SK-N-MC (cell line): ENCODE measurements around the gene ARPP21.
"Not testable (repeated sequence)": the region's sequence is repeated elsewhere in the genome, so short reads cannot be mapped to it uniquely, and the experiment has no call there.

Source experiments
- DNase-seq: peaks from one replicate; pipeline ENCODE4 v3.0.0-alpha.2; 2011; ENCODE audit warnings: low read depth, low spot score
- H3K27ac ChIP-seq: fragments of 200-600 bp; sonication (generic); 2 replicates; pipeline ENCODE4 v1.5.1; 2016; ENCODE audit warnings: mixed run types
- H3K36me3 ChIP-seq: fragments of 200-600 bp; sonication (generic); 2 replicates; pipeline ENCODE4 v1.6.1; 2017; ENCODE audit warnings: antibody characterized with exemption, low read length, mixed read lengths; ENCODE audit not compliant: insufficient read depth
- H3K4me3 ChIP-seq: fragments of 200-600 bp; sonication (generic); 2 replicates; pipeline ENCODE4 v1.5.1; 2016
- H3K9ac ChIP-seq: fragments of 200-600 bp; sonication (generic); 2 replicates; pipeline ENCODE4 v1.8.0; 2017; ENCODE audit warnings: mixed run types, mixed read lengths; ENCODE audit not compliant: insufficient read length
- H3K9me3 ChIP-seq: fragments of 200-600 bp; sonication (generic); 2 replicates; pipeline ENCODE4 v1.6.1; 2017; ENCODE audit warnings: low read depth, mild to moderate bottlenecking, antibody characterized with exemption, low read length, moderate library complexity, mixed read lengths
- EZH2 ChIP-seq: fragments of 200-600 bp; sonication (generic); IDR thresholded peaks from one replicate; pipeline ENCODE4 v1.6.1; 2017; ENCODE audit warnings: antibody characterized with exemption
- FOXP2 ChIP-seq: optimal IDR thresholded peaks from 2 replicates; pipeline ENCODE3; 2011; ENCODE audit warnings: mild to moderate bottlenecking, moderate library complexity; ENCODE audit not compliant: insufficient read depth; ENCODE audit errors: extremely low read length, control extremely low read depth
- POLR2AphosphoS5 ChIP-seq: IDR thresholded peaks from 2 replicates; pipeline ENCODE4 v1.6.1; 2012; ENCODE audit warnings: mild to moderate bottlenecking, low read depth, low read length, borderline replicate concordance

The ARPP21 gene

DNA sequence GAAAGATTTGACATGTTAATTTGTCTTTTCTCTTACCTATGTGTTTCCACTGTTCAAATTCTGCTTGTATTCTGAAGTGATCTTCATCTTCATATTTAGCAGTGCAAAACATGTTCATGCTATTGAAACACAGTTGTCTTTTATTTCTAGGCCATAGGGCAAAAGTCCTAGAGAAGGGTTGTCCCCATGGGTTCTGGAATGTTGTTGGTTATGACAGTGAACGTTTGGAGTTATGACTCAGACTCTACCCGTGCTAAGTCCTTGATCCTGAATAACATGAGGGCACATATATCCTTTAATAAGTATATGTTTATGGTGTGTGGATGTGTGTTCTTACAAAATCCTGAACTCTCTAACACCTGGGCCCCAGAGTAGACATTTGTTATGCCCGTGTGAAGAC is 23.0 kb upstream of the ARPP21 start:
- H3K27ac ChIP-seq = no peak overlapping the region
- TF ChIP-seq EZH2 (no peak), POLR2AphosphoS5 (no peak)

DNA sequence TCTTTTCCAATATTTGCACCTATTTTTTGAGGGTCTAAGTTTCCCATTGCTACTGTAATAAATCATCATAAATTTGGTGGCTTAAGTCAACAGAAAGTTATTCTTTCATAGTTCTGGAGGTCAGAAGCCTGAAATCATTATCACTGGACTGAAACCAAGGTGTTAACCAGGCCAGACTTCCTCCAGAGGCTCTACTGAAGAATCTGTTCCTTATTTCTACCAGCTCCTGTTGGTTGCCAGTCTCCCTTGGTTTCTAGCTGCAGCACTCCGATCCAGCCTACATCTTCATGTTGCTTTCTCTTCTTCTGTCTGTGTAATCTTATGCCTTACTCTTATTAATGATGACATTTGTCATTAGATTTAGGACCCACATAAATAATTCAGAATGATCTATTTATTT is 22.0 kb upstream of the ARPP21 start:
- H3K9me3 ChIP-seq = no peaks in the 10 kb centered on the region
- DNase-seq = no peak
- no peak overlapping the region for H3K9ac ChIP-seq
- no peak overlapping the region for H3K27ac ChIP-seq
- TF ChIP-seq POLR2AphosphoS5 (no peak), EZH2 (no peak), FOXP2 (no peak)
- H3K36me3 ChIP-seq = no peaks in the 10 kb centered on the region
- H3K4me3 ChIP-seq = no peak overlapping the region

More for the DNA sequence above, 23.0 kb upstream of the ARPP21 start:
- Histone ChIP-seq H3K4me3 (no peak overlapping the region), H3K9me3 (no peaks in the 10 kb centered on the region), H3K36me3 (no peaks in the 10 kb centered on the region), H3K9ac (no peak overlapping the region)
- DNase-seq = no peak

GRCh38 chr3:35620238-35620637 is 19.1 kb upstream of the ARPP21 start:
- H3K27ac ChIP-seq = not testable (repeated sequence)

GRCh38 chr3:35624698-35625097 is 14.6 kb upstream of the ARPP21 start:
- Histone ChIP-seq H3K27ac (no peak overlapping the region), H3K4me3 (no peak overlapping the region), H3K36me3 (no peaks in the 10 kb centered on the region), H3K9ac (no peak overlapping the region), H3K9me3 (no peaks in the 10 kb centered on the region)
- no peak for TF ChIP-seq EZH2
- TF ChIP-seq POLR2AphosphoS5 = no peak
- DNase-seq = no peak

More at GRCh38 chr3:35620238-35620637, 19.1 kb upstream of the ARPP21 start:
- not testable (repeated sequence) for H3K36me3 ChIP-seq, DNase-seq, H3K4me3 ChIP-seq, H3K9ac ChIP-seq, H3K9me3 ChIP-seq

- Histone ChIP-seq H3K4me3 (no peak overlapping the region), H3K36me3 (no peaks in the 10 kb centered on the region), H3K9ac (no peak overlapping the region), H3K27ac (no peak overlapping the region), H3K9me3 (no peaks in the 10 kb centered on the region)
- no peak for TF ChIP-seq POLR2AphosphoS5
- TF ChIP-seq FOXP2 = no peak
- no peak for TF ChIP-seq EZH2
- no peak for DNase-seq
Measured at GRCh38 chr3:35633332-35634124, 5.8 kb upstream of the ARPP21 start.

DNA sequence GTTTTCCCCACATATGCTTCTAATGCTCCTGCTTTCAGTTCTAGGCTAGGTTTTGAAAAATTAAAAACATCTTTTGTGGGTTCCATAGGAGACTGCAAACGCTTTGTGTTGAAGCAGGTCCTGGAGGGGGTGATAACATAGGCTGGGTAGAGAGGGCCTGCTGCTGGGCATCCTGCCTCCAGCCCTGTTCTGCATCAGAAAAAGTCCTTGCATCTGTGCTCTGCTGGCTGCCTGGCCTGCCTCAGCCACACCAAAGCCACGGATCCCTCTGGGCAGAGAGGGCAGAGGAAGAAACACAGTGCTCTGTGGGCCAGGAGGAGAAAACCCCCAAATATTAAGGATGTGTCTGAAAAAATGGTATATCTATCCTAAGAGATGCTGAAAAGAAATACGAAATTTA is 3.9 kb upstream of the ARPP21 start:
- H3K27ac ChIP-seq = no peak overlapping the region
- H3K36me3 ChIP-seq = no peaks in the 10 kb centered on the region
- H3K4me3 ChIP-seq = no peak overlapping the region
- no peak overlapping the region for H3K9ac ChIP-seq
- DNase-seq = no peak
- no peaks in the 10 kb centered on the region for H3K9me3 ChIP-seq
- TF ChIP-seq POLR2AphosphoS5 (no peak), FOXP2 (no peak), EZH2 (no peak)

DNA sequence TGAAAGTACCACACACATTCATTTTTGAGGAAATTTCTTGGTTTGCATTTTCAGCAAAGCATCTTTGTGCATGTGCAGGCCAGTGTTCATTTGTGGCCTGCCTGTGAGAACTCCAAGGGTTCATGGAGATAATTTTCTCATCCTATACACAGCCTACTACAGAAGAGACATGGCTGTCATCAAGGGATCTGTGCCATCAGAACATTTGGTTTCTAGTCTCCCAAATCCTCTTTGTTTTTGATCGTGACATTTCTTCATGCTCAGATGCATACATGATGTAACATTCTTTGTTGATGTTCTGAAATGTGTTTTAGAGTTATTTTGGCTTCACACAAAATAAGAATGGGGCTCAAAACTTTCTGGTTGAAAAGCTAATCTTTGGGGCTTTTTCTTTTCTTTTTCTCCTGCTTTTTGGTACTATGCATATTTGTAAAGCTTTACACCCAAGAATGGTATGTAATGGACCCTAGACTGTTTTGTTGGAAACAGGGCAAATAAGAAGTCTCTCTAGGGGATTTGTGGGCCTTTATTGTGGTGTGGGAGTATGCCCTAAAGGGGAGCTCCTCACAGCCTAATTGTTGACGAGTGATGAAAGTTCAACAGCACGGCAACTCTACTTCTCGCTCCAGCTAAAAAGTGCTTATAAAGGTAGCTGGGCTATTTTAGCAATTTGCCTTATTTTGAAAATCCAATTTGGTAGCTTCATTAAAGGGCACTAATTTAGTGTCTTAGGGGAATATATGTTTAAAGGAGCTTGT is 3.2 kb upstream of the ARPP21 start:
- TF ChIP-seq POLR2AphosphoS5 (no peak), FOXP2 (no peak), EZH2 (no peak)
- H3K9ac ChIP-seq = no peak overlapping the region
- no peak overlapping the region for H3K27ac ChIP-seq
- no peak overlapping the region for H3K4me3 ChIP-seq
- DNase-seq = no peak
- no peaks in the 10 kb centered on the region for H3K36me3 ChIP-seq
- H3K9me3 ChIP-seq = no peaks in the 10 kb centered on the region

GRCh38 chr3:35638251-35638979 is 910 bp upstream of the ARPP21 start:
- TF ChIP-seq FOXP2 = no peak
- TF ChIP-seq POLR2AphosphoS5 = no peak
- no peak for TF ChIP-seq EZH2
- DNase-seq = no peak
- Histone ChIP-seq H3K27ac (no peak overlapping the region), H3K4me3 (no peak overlapping the region), H3K9ac (no peak overlapping the region), H3K36me3 (no peaks in the 10 kb centered on the region), H3K9me3 (no peaks in the 10 kb centered on the region)

DNA sequence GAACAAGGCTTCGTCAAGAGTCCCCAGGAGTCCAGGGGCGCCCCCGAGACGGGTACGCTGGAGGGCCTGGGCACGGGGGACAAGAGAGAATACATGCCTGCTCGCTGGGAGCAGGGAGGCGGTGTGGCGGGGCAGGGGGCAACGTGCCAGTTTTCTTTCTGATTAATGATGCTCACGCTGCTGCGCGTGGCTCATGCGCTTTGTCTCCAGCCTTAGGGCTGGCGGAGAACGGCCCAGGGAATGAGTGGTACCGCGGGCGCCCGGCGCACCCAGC is 408 bp upstream of the ARPP21 start:
- TF ChIP-seq FOXP2 = no peak
- TF ChIP-seq EZH2 = no peak
- no peak for TF ChIP-seq POLR2AphosphoS5
- no peaks in the 10 kb centered on the region for H3K36me3 ChIP-seq
- H3K9ac ChIP-seq = no peak overlapping the region
- peak overlapping the region; percentile 87 for H3K4me3 ChIP-seq
- DNase-seq = no peak
- H3K9me3 ChIP-seq = no peaks in the 10 kb centered on the region
- H3K27ac ChIP-seq = no peak overlapping the region
